GM12801 (cell line): ENCODE measurements around the gene CPAMD8.

Experiments used
- TF ChIP-seq, protein P1 (sequence below): IDR thresholded peaks from one replicate; pipeline ENCODE4 v1.5.1; 2011; ENCODE audit warnings: control low read depth; ENCODE audit not compliant: insufficient read length; ENCODE audit errors: extremely low read depth

CPAMD8 gene

DNA sequence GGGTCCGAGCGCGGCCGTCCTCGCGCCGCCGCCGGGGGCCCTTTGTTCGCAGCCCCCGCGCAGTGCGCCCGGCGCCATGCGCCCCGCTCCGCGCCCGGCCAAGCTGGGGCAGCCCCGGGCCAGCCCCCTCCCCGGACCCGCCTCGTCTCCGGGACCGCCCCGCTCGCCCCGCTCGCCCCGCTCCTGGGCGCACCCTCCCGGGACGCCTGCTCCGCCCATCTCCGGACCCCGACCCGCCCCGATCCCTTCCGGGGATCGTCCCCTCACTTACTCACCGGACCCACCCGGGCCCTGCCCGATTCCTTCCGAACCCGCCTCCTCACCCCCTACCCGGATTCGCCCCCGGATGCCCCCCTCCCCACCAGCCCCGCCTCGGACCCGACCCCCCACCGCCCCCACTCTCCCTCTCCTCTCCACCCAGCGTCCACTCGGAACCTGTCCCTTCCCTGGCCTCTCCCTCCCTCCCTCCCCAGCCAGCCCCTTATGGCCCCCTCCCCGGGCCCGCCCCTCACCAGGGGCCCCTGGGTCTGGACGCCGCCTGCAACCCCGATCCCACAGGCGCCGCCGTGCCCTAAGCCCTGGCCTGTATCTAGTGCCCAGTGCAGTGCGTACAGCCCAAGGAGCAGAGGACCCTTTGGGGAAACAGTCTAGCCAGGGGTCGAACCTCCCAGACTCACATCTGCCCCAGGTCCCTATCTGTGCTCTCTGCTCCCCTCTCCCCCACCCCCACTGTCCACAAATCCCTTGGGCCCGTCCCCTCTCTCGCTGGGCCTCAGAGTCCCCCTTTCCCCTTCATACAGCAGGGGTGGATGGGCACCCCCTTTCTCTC lies at the start of gene CPAMD8:
TSS of gene CPAMD8 (minus strand) at position 105 of the 829 bp plus-strand sequence. CDS start 168 bp downstream, outside the sequence.
- TF ChIP-seq, protein P1, sequence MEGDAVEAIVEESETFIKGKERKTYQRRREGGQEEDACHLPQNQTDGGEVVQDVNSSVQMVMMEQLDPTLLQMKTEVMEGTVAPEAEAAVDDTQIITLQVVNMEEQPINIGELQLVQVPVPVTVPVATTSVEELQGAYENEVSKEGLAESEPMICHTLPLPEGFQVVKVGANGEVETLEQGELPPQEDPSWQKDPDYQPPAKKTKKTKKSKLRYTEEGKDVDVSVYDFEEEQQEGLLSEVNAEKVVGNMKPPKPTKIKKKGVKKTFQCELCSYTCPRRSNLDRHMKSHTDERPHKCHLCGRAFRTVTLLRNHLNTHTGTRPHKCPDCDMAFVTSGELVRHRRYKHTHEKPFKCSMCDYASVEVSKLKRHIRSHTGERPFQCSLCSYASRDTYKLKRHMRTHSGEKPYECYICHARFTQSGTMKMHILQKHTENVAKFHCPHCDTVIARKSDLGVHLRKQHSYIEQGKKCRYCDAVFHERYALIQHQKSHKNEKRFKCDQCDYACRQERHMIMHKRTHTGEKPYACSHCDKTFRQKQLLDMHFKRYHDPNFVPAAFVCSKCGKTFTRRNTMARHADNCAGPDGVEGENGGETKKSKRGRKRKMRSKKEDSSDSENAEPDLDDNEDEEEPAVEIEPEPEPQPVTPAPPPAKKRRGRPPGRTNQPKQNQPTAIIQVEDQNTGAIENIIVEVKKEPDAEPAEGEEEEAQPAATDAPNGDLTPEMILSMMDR, result no peak

DNA sequence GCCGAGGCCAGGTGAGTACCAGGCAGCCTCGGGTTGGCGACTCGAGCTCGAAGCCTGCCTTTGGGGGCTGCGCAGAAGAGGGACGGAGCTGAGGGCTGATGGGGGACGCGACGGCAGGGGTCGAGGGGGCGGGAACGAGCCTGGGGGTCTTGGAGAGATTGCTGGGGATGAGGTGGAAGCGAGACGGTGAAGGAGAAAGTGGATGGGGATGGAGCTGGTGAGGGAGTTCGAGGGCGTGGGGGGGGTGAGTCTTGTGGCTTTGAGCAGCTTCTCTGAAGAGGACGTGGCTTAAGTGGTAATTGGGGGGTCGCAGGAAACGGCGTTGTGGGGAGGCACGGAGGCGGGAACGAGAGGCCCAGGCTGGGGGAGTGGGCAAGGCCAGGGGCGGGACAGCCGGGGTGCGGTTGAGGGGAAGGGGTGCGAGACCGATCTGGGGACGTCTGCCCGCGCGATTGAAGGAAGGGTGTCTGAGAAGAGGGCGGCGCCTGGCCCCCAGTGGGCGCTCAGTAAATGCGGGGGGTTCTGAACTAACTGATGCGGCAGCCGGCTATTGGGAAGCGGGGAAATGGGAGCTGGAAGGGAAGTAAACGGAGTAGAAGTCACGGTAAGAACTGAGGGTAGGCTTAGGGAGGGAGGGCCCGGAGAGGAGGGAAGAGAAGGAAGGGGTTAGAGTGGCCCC lies 49.4 kb upstream of the CPAMD8 start:
- TF ChIP-seq, protein P1, result no peak

DNA sequence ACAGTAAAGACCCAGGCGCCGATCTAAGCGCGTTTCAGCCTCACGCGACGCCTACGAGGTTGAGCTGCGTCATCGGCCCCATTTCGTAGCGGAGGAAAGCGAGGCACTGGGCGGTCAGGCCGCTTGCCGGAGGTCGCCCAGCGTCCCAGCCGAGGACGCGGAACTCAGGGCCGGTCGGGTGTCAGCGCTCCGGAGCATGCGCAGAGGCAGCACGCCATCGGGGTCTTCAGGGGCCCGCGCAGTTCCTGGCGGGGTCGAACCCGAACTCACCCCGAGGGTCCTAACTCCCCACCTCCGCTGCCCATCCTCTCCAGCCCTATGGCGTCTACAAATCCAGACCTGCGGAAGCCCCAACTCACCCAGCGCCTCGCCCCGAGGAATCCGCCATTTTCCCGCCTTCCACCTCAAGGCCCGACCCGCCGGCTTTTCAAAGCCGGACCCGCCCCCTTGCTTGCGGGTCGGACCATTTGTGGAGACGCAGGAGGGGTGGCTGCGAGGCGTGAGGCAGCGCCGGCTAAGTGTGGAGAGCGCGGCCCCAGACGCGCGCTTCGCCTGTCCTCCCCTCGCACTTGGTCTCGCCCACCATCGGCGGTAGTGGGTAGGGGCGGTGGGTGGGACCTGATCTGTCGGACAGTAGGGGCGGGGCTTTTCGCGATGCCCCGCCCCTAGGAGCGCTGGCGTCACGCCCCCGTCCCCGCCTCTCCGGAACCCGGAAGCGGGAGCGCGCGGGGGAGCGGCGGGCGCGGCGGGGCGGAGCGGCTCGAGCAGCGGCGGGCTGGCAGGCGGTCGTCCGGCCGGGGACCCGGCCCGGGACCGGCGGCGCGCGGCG lies 48.6 kb upstream of the CPAMD8 start, which contains the start of the genes HAUS8 and MYO9B:
TSS of gene HAUS8 (minus strand) at position 418 of the 829 bp plus-strand sequence. CDS start at position 388, 30 bp downstream.
TSS of gene MYO9B (plus strand) at position 743 of the 829 bp plus-strand sequence. CDS start 25,941 bp downstream, outside the sequence.
- TF ChIP-seq, protein P1, result no peak

DNA sequence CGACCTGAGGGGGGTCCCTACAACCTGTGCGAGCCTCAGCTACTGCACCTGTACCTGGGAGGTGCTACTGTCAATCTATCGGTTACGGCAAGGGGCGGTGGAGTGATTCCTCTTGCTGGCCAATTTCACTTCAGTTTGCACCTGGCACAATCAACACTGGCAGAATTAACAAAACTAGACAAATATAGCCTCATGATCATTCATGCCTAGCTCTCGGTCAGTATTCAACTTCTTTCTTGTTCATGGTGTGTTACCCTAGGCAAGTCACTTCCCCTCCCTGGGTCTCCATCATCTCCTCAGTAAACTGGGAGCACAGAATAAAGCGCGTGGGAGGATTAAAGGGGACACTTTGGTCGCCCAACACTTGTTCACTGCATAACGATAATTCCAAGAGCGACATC lies 48.0 kb upstream of the CPAMD8 start:
- TF ChIP-seq, protein P1, result no peak

DNA sequence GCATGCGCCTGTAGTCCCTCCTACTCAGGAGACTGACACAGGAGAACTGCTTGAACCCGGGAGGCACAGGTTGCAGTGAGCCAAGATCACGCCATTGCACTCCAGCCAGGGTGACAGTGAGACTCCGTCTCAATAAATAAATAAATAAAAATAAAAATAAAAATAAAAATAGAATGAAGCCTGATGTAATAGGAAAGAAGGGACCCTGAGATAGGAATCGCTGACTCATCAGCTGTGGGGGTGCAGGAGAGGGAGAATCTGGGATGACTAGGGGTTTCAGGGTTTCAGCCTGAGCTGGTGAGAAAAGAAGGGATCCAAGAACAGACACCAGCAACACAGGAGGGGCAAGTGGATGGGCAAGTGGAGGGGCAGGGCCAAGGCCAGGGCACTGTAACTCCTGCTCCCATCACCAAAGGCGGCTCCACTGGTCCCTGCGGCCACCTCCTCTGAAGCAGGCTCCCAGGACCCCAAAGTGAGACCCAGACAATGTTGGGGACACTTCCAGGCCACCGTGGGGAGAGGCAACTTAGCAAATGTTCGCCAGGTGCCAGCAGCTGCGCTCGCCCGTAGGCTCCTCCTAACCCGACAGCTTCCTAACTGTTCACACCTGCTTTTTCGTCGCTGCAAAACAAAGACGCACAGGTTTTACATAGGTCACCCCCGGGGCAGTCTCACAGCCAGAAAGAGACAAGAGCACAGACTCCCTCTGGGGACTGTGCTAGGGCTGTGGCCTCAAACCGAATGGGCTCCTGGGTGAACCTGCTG lies 47.4 kb upstream of the CPAMD8 start:
- TF ChIP-seq, protein P1, result no peak

DNA sequence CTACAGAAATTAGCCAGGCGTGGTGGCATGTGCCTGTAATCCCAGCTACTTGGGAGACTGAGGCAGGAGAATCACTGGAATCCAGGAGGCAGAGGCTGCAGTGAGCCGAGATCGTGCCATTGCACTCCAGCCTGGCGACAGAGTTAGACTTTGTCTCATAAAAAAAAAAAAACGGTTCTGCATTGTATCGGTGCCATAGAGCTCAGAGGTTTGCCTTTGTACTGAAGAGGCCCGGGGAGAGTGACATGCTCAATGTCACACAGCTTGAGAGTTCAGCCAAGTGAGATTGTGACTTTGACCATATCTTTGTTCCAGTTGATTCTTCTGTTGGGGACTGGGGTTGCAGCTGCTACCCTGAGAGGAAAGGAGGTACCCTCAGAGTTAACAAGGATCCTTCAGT lies 44.3 kb upstream of the CPAMD8 start:
- TF ChIP-seq, protein P1, result no peak
